Smooth muscle cell (in vitro differentiated cells): ENCODE data around the gene ISYNA1. TPM values are rescaled to one million over a fixed set of nuclear protein-coding genes. Genes with fewer than 3 reads are reported as not detected.

Experiments
- DNase-seq: peaks from one replicate; lab custom pipeline; 2025; ENCODE audit not compliant: unreplicated experiment; lab: John Stamatoyannopoulos, UW
- H2AFZ ChIP-seq: fragments of 200-600 bp; sonication (generic); 2 replicates; pipeline ENCODE4 v1.6.0; 2016; ENCODE audit warnings: antibody characterized with exemption, low read depth, mild to moderate bottlenecking
- H3F3A ChIP-seq: fragments of 200-600 bp; sonication (generic); 2 replicates; pipeline ENCODE4 v1.6.0; 2017; ENCODE audit warnings: antibody characterized with exemption, low read depth
- H3K27ac ChIP-seq: fragments of 200-600 bp; sonication (generic); 2 replicates; pipeline ENCODE4 v1.5.1; 2016; ENCODE audit warnings: low read depth, mild to moderate bottlenecking
- H3K27me3 ChIP-seq: fragments of 200-600 bp; sonication (generic); 2 replicates; pipeline ENCODE4 v1.6.1; 2016; ENCODE audit warnings: low read depth, mild to moderate bottlenecking
- H3K36me3 ChIP-seq: fragments of 200-600 bp; sonication (generic); 2 replicates; pipeline ENCODE4 v1.5.1; 2016; ENCODE audit warnings: low read depth
- H3K4me1 ChIP-seq: fragments of 200-600 bp; sonication (generic); 2 replicates; pipeline ENCODE4 v1.5.1; 2016; ENCODE audit warnings: low read depth
- H3K4me2 ChIP-seq: fragments of 200-600 bp; sonication (generic); 2 replicates; pipeline ENCODE4 v1.6.0; 2016; ENCODE audit warnings: mild to moderate bottlenecking
- H3K4me3 ChIP-seq: fragments of 200-600 bp; sonication (generic); 2 replicates; pipeline ENCODE4 v1.5.1; 2016; ENCODE audit warnings: mild to moderate bottlenecking
- H3K79me2 ChIP-seq: fragments of 200-600 bp; sonication (generic); 2 replicates; pipeline ENCODE4 v1.6.0; 2016; ENCODE audit warnings: low read depth, mild to moderate bottlenecking
- H3K9ac ChIP-seq: fragments of 200-600 bp; sonication (generic); 2 replicates; pipeline ENCODE4 v1.6.0; 2016; ENCODE audit warnings: low read depth
- H3K9me3 ChIP-seq: fragments of 200-600 bp; sonication (generic); replicated peaks from 2 replicates; pipeline ENCODE4 v1.5.1; 2016; ENCODE audit warnings: low read depth
- H4K20me1 ChIP-seq: fragments of 200-600 bp; sonication (generic); 2 replicates; pipeline ENCODE4 v1.6.0; 2016; ENCODE audit warnings: low read depth
- CTCF ChIP-seq: fragments of 200-600 bp; sonication (generic); IDR thresholded peaks from 2 replicates; pipeline ENCODE4 v1.5.1; 2017; ENCODE audit warnings: borderline replicate concordance, mild to moderate bottlenecking, antibody characterized with exemption; ENCODE audit not compliant: insufficient read depth, poor library complexity, severe bottlenecking
- WGBS: methylation state at CpG from one replicate; pipeline ENCODE4 v1.1.7; 2016; ENCODE audit warnings: low lambda C conversion rate; 5-methylcytosine and 5-hydroxymethylcytosine counted together
- polyA plus RNA-seq: library from polyadenylated mRNA; unstranded; fragments of >200 nt; fragmentation: Nextera tagmentation; extraction: Ambion mirVana; gene quantifications from 2 replicates; pipeline ENCODE4 v1.2.1, GENCODE V29; 2016
- total RNA-seq: library from RNA; depleted of rRNA; stranded (reverse); fragments of >200 nt; gene quantifications from 2 replicates; pipeline ENCODE4 v1.2.3, GENCODE V29; 2014

Gene ISYNA1
- total and polyA plus RNA-seq, 2 experiments from 2014 or later = 56.9 to 60.1 TPM

- no peak for TF ChIP-seq CTCF
- 89% methylated on average over 12 of the region's 12 CpGs for WGBS
- Histone ChIP-seq H4K20me1 (peaks cover 84% of the 10 kb centered on the region), H2AFZ (no peak overlapping the region), H3K9ac (no peak overlapping the region), H3F3A (no peaks in the 10 kb centered on the region), H3K27ac (no peak overlapping the region), H3K4me3 (no peak overlapping the region), H3K4me2 (no peak overlapping the region), H3K4me1 (peaks cover 11% of the 10 kb centered on the region), H3K36me3 (no peaks in the 10 kb centered on the region), H3K79me2 (peaks cover 87% of the 10 kb centered on the region), H3K9me3 (no peaks in the 10 kb centered on the region), H3K27me3 (no peaks in the 10 kb centered on the region)
- DNase-seq = no peak
Observed at GRCh38 chr19:18483119-18483890, 45.4 kb upstream of the ISYNA1 start.

DNA sequence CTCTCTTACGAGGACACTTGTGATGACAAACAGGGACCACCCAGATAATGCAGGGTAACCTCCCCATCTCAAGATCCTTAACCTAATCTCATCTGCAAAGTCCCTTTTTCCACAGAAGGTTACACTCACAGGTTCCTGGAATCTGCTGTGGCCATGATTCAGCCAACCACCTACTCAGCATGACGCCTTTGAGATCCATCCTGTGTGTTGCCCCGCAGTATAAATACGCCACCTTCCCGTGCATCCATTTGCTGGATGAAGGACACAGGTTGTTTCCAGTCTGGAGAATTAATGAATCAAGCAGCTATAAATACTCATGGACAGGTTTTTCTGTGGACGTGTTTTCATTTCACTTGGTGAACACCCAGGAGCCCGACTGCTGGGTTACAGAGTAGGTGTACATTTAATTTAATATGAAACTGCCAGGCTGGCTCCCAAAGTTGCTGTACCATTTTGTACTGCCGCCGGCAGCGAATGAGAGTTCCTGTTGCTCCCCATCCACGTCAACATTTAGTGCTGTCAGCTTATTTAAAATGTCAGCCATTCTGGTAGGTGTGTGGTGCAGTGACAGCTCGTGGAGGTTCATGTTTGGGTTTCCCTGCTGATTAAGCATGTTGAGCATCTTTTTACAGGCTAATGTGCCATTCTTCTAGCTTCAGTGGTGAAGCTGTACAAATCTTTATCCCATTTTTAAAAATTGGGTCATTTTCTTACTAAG lies 43.7 kb upstream of the ISYNA1 start:
- no peak overlapping the region for H3K4me3 ChIP-seq
- no peak overlapping the region for H2AFZ ChIP-seq
- H3K27me3 ChIP-seq = no peaks in the 10 kb centered on the region
- peaks cover 85% of the 10 kb centered on the region for H3K79me2 ChIP-seq
- no peaks in the 10 kb centered on the region for H3K36me3 ChIP-seq
- H3K9me3 ChIP-seq = no peaks in the 10 kb centered on the region
- TF ChIP-seq CTCF = no peak
- no peak overlapping the region for H3K9ac ChIP-seq
- no peak overlapping the region for H3K4me2 ChIP-seq
- DNase-seq = no peak
- H3K27ac ChIP-seq = peak overlapping the region; percentile 95
- peaks cover 73% of the 10 kb centered on the region for H4K20me1 ChIP-seq
- H3F3A ChIP-seq = peaks cover 8% of the 10 kb centered on the region
- WGBS = 76% methylated on average over 12 of the region's 12 CpGs
- peaks cover 11% of the 10 kb centered on the region for H3K4me1 ChIP-seq

DNA sequence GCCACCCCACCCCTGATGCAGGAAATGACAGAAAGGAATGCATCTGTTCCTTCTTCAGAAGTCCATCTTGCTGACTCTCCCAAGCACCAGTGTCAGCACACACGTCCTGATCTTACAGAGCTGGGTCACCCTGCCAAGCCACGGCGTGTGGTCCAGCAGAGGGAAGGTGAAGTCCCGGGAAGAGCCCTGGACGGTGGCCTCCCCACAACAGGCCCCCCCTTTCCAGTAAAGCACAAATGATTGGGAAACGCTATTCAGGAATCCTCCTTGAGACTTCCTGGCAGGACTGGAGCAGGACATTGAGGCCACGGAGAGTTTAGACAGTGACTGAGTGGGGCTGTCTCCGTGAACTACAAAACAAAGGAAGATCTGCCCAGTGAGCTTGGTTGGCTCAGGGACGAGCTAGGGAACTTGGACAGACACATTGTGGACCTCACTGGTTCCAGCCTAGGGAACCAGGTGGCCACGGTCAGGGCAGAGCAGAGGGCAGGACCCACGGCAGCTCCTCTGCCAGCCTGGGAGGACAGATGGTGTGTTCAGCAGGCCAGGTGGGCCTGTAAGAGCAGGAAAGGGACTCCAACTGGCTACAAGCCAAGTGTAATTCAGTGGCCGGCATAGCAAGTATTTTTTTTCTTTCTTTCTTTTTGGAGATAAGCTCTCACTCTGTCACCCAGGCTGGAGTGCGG lies 42.2 kb upstream of the ISYNA1 start:
- Histone ChIP-seq H3K79me2 (peaks cover 85% of the 10 kb centered on the region), H3K4me2 (peak overlapping the region; percentile 56), H3K9ac (peak overlapping the region; percentile 65), H3K27me3 (no peaks in the 10 kb centered on the region), H4K20me1 (peaks cover 74% of the 10 kb centered on the region), H2AFZ (no peak overlapping the region), H3F3A (peaks cover 8% of the 10 kb centered on the region), H3K36me3 (no peaks in the 10 kb centered on the region), H3K9me3 (no peaks in the 10 kb centered on the region), H3K4me3 (no peak overlapping the region), H3K27ac (peak overlapping the region; percentile 95), H3K4me1 (peaks cover 4% of the 10 kb centered on the region)
- 43% methylated on average over 13 of the region's 13 CpGs for WGBS
- no peak for TF ChIP-seq CTCF
- DNase-seq = no peak
